Upper lobe of left lung (tissue), 6 donors: ENCODE measurements around the gene C9orf50. TPM values are rescaled to one million over a fixed set of nuclear protein-coding genes. Genes with fewer than 3 reads are reported as not detected.

ENCODE experiments used
- ATAC-seq, 2 donors: fragments of 200-7000 bp; cut with Tn5 transposase; one replicate each; pipeline ENCODE4 v1.9.1; 2022; ENCODE audit warnings: mild to moderate bottlenecking in 2 of 2, moderate library complexity in 2 of 2; ENCODE audit not compliant: low FRiP score in 2 of 2
- DNase-seq, 2 donors: peaks; one replicate each; pipeline ENCODE4 v3.0.0-alpha.2; 2019 to 2020
- H3K27ac ChIP-seq, 4 donors: fragments of 200-600 bp; sonication (generic); one replicate each; pipeline ENCODE4 v1.5.1; 2016 to 2019
- H3K27me3 ChIP-seq, 4 donors: fragments of 200-600 bp; sonication (generic); one replicate each; pipeline ENCODE4 v1.5.1; 2017 to 2019
- H3K36me3 ChIP-seq, 4 donors: fragments of 200-600 bp; sonication (generic); one replicate each; pipeline ENCODE4 v1.5.1; 2016 to 2019
- H3K4me1 ChIP-seq, 4 donors: fragments of 200-600 bp; sonication (generic); one replicate each; pipeline ENCODE4 v1.5.1; 2018 to 2019
- H3K4me3 ChIP-seq, 4 donors: fragments of 200-600 bp; sonication (generic); one replicate each; pipeline ENCODE4 v1.5.1; 2017 to 2019; ENCODE audit warnings: mild to moderate bottlenecking in 2 of 4, moderate library complexity in 1 of 4
- H3K9me3 ChIP-seq, 4 donors: fragments of 200-600 bp; sonication (generic); one replicate each; pipeline ENCODE4 v1.5.1; 2018 to 2019
- CTCF ChIP-seq, 6 experiments: fragments of 450-650 bp in 4 of 6; fragments of 200-600 bp in 2 of 6; sonication (generic) in 2 of 6; IDR thresholded peaks; one replicate each; pipeline ENCODE4 v1.5.1; 2016 to 2019; ENCODE audit warnings: antibody characterized with exemption in 6 of 6
- EP300 ChIP-seq, 4 donors: sonication (generic); formaldehyde crosslinking; IDR thresholded peaks; one replicate each; pipeline ENCODE4 v1.5.1; 2017; ENCODE audit warnings: antibody characterized with exemption in 4 of 4, control low read depth in 2 of 4
- POLR2A ChIP-seq, 4 donors: fragments of 450-650 bp; IDR thresholded peaks; one replicate each; pipeline ENCODE4 v1.5.1; 2016 to 2017; ENCODE audit warnings: antibody characterized with exemption in 4 of 4, mild to moderate bottlenecking in 2 of 4
- POLR2AphosphoS5 ChIP-seq, 2 donors: sonication (generic); formaldehyde crosslinking; IDR thresholded peaks; one replicate each; pipeline ENCODE4 v1.5.1; 2017; ENCODE audit warnings: antibody characterized with exemption in 2 of 2
- WGBS, 2 donors: methylation state at CpG; one replicate each; pipeline ENCODE4 v1.1.5; 2017 to 2018; 5-methylcytosine and 5-hydroxymethylcytosine counted together
- total RNA-seq, 6 donors: library from RNA; depleted of rRNA in 4 of 6; stranded (reverse); fragments of >200 nt in 4 of 6; gene quantifications; one replicate each; pipeline versions ENCODE4 v1.1.0 to v1.2.1, GENCODE V29; 2016 to 2021
- donor health status: DM: no; HTN: no; CAD: no; lungs with moderate emphysema.
- donor health status: DM: no; HTN: yes; CAD: no; lungs with severe emphysema.

C9orf50 gene
- total RNA-seq, 6 donors from 2014 or later, result not detected

- peak in 1 of 2 donors; percentile 64 for DNase-seq
- WGBS, 2 donors, result 71 to 84% methylated on average over 7 to 10 of the region's 10 CpGs
- ATAC-seq, result no peak
- no peaks in the 10 kb centered on the region for H3K36me3 ChIP-seq
- H3K4me3 ChIP-seq, result no peak overlapping the region
- H3K27me3 ChIP-seq, result no peaks in the 10 kb centered on the region
- no peaks in the 10 kb centered on the region for H3K9me3 ChIP-seq
- no peaks in the 10 kb centered on the region for H3K4me1 ChIP-seq
- no peak for TF ChIP-seq CTCF (IDR thresholded peaks at IDR 0.05)
- no peak for TF ChIP-seq EP300 (IDR thresholded peaks at IDR 0.05)
- no peak for TF ChIP-seq POLR2AphosphoS5 (IDR thresholded peaks at IDR 0.05)
- TF ChIP-seq POLR2A (IDR thresholded peaks at IDR 0.05), result no peak
- no peak overlapping the region for H3K27ac ChIP-seq
Observed at GRCh38 chr9:129648764-129649115, 27.8 kb upstream of the C9orf50 start.

- Histone ChIP-seq H3K36me3 (no peaks in the 10 kb centered on the region), H3K4me3 (no peak overlapping the region), H3K27me3 (no peaks in the 10 kb centered on the region), H3K9me3 (no peaks in the 10 kb centered on the region), H3K4me1 (no peaks in the 10 kb centered on the region), H3K27ac (no peak overlapping the region)
- DNase-seq, result no peak
- 69 to 78% methylated on average over 16 of the region's 16 CpGs for WGBS, 2 donors
- peak in 1 of 2 donors; percentile 16 for ATAC-seq
- TF ChIP-seq EP300 (IDR thresholded peaks at IDR 0.05) (no peak), CTCF (IDR thresholded peaks at IDR 0.05) (no peak), POLR2A (IDR thresholded peaks at IDR 0.05) (no peak), POLR2AphosphoS5 (IDR thresholded peaks at IDR 0.05) (no peak)
Observed at GRCh38 chr9:129648092-129648763, 27.3 kb upstream of the C9orf50 start.

GRCh38 chr9:129647635-129648034, 26.7 kb upstream of the C9orf50 start:
- DNase-seq, result no peak
- H3K36me3 ChIP-seq, result no peaks in the 10 kb centered on the region
- TF ChIP-seq EP300 (IDR thresholded peaks at IDR 0.05) (no peak), CTCF (IDR thresholded peaks at IDR 0.05) (no peak), POLR2A (IDR thresholded peaks at IDR 0.05) (no peak), POLR2AphosphoS5 (IDR thresholded peaks at IDR 0.05) (no peak)
- H3K27me3 ChIP-seq, result no peaks in the 10 kb centered on the region
- no peaks in the 10 kb centered on the region for H3K9me3 ChIP-seq
- H3K4me1 ChIP-seq, result peaks cover under 1 to 2% (median 1%) of the 10 kb centered on the region in 4 donors
- H3K27ac ChIP-seq, result no peak overlapping the region
- ATAC-seq, result no peak
- H3K4me3 ChIP-seq, result no peak overlapping the region
- 84 to 86% methylated on average over 10 of the region's 10 CpGs for WGBS, 2 donors

GRCh38 chr9:129646654-129647053, 25.8 kb upstream of the C9orf50 start:
- DNase-seq (no peak), ATAC-seq (no peak)
- Histone ChIP-seq H3K27ac (no peak overlapping the region), H3K36me3 (no peaks in the 10 kb centered on the region), H3K9me3 (no peaks in the 10 kb centered on the region), H3K4me3 (no peak overlapping the region), H3K4me1 (peaks cover 3 to 5% (median 4%) of the 10 kb centered on the region in 4 donors), H3K27me3 (no peaks in the 10 kb centered on the region)
- no peak for TF ChIP-seq POLR2A (IDR thresholded peaks at IDR 0.05)
- no peak for TF ChIP-seq POLR2AphosphoS5 (IDR thresholded peaks at IDR 0.05)
- no peak for TF ChIP-seq CTCF (IDR thresholded peaks at IDR 0.05)
- no peak for TF ChIP-seq EP300 (IDR thresholded peaks at IDR 0.05)
- WGBS, 2 donors, result 82 to 89% methylated on average over 7 of the region's 7 CpGs

- peaks cover 3 to 9% (median 7%) of the 10 kb centered on the region in 4 donors for H3K4me1 ChIP-seq
- H3K27me3 ChIP-seq, result no peaks in the 10 kb centered on the region
- H3K4me3 ChIP-seq, result no peak overlapping the region
- 64 to 80% methylated on average over 5 to 12 of the region's 12 CpGs for WGBS, 2 donors
- ATAC-seq, result no peak
- no peaks in the 10 kb centered on the region for H3K36me3 ChIP-seq
- DNase-seq, result no peak
- TF ChIP-seq POLR2AphosphoS5 (IDR thresholded peaks at IDR 0.05), result no peak
- no peak for TF ChIP-seq CTCF (IDR thresholded peaks at IDR 0.05)
- no peak for TF ChIP-seq POLR2A (IDR thresholded peaks at IDR 0.05)
- no peak for TF ChIP-seq EP300 (IDR thresholded peaks at IDR 0.05)
- no peak overlapping the region for H3K27ac ChIP-seq
- no peaks in the 10 kb centered on the region for H3K9me3 ChIP-seq
Observed at GRCh38 chr9:129646252-129646651, 25.4 kb upstream of the C9orf50 start.
